HL-60 (cell line): ENCODE measurements around the gene BMX.

Source experiments
- DNase-seq, 2 experiments: peaks; one replicate each; pipeline ENCODE4 v3.0.0-alpha.2; 2010 to 2020; ENCODE audit warnings: low read depth in 1 of 2, low spot score in 1 of 2
- H3K27ac ChIP-seq: fragments of 250-450 bp; sonication (Bioruptor Pico); replicated peaks from 2 replicates; pipeline ENCODE4 v1.5.1; 2020; ENCODE audit warnings: mild to moderate bottlenecking, moderate library complexity
- H3K27me3 ChIP-seq: fragments of 250-450 bp; sonication (Bioruptor Pico); 2 replicates; pipeline ENCODE4 v1.5.1; 2021; ENCODE audit warnings: mild to moderate bottlenecking, moderate library complexity; ENCODE audit not compliant: insufficient read depth, poor library complexity, severe bottlenecking
- H3K4me3 ChIP-seq: replicated peaks from 2 replicates; pipeline ENCODE4 v1.5.1; 2011; ENCODE audit warnings: mild to moderate bottlenecking, control low read depth, low read length; ENCODE audit not compliant: insufficient read depth
- CTCF ChIP-seq: IDR thresholded peaks from one replicate; pipeline ENCODE4 v1.5.1; 2011; ENCODE audit warnings: low read length, control low read depth, inconsistent platforms; ENCODE audit not compliant: insufficient read depth
- GABPA ChIP-seq: IDR thresholded peaks from 2 replicates; pipeline ENCODE4 v1.6.1; 2012; ENCODE audit warnings: low read depth
- POLR2AphosphoS5 ChIP-seq: IDR thresholded peaks from 2 replicates; pipeline ENCODE4 v1.6.1; 2012; ENCODE audit warnings: low read depth
- REST ChIP-seq: IDR thresholded peaks from 2 replicates; pipeline ENCODE4 v1.6.1; 2012; ENCODE audit warnings: low read depth; ENCODE audit not compliant: insufficient replicate concordance
- SPI1 ChIP-seq: IDR thresholded peaks from 2 replicates; pipeline ENCODE4 v1.6.1; 2012; ENCODE audit warnings: low read depth, mild to moderate bottlenecking, borderline replicate concordance

Gene BMX

GRCh38 chrX:15512401-15512965 is 11.9 kb downstream of the BMX start:
- Histone ChIP-seq H3K27me3 (peaks cover 4% of the 10 kb centered on the region), H3K4me3 (no peak overlapping the region), H3K27ac (no peak overlapping the region)
- no peak for TF ChIP-seq POLR2AphosphoS5
- no peak for TF ChIP-seq CTCF
- TF ChIP-seq SPI1: no peak
- no peak for DNase-seq

GRCh38 chrX:15514279-15514678 is 13.7 kb downstream of the BMX start:
- Histone ChIP-seq H3K27ac (no peak overlapping the region), H3K27me3 (peaks cover 3% of the 10 kb centered on the region), H3K4me3 (no peak overlapping the region)
- DNase-seq: no peak
- TF ChIP-seq GABPA (no peak), POLR2AphosphoS5 (no peak), CTCF (no peak), REST (no peak), SPI1 (no peak)

- DNase-seq: no peak
- Histone ChIP-seq H3K27ac (no peak overlapping the region), H3K27me3 (peaks cover 4% of the 10 kb centered on the region), H3K4me3 (no peak overlapping the region)
- TF ChIP-seq GABPA: no peak
- no peak for TF ChIP-seq REST
- no peak for TF ChIP-seq SPI1
- TF ChIP-seq CTCF: no peak
- no peak for TF ChIP-seq POLR2AphosphoS5
These were observed 15.3 kb downstream of the BMX start for GRCh38 chrX:15515931-15516330.

GRCh38 chrX:15522464-15522863 is 21.9 kb downstream of the BMX start:
- no peak overlapping the region for H3K4me3 ChIP-seq
- H3K27ac ChIP-seq: no peak overlapping the region
- peaks cover 9% of the 10 kb centered on the region for H3K27me3 ChIP-seq
- TF ChIP-seq REST (no peak), POLR2AphosphoS5 (no peak), CTCF (no peak), SPI1 (no peak), GABPA (no peak)
- no peak for DNase-seq
